ENCODE measurements around the gene DHH. TPM values are rescaled to one million over a fixed set of nuclear protein-coding genes. Genes with fewer than 3 reads are reported as not detected.

Gene DHH
- total RNA-seq, 1 donor from 2014 or later: not detected

DNA sequence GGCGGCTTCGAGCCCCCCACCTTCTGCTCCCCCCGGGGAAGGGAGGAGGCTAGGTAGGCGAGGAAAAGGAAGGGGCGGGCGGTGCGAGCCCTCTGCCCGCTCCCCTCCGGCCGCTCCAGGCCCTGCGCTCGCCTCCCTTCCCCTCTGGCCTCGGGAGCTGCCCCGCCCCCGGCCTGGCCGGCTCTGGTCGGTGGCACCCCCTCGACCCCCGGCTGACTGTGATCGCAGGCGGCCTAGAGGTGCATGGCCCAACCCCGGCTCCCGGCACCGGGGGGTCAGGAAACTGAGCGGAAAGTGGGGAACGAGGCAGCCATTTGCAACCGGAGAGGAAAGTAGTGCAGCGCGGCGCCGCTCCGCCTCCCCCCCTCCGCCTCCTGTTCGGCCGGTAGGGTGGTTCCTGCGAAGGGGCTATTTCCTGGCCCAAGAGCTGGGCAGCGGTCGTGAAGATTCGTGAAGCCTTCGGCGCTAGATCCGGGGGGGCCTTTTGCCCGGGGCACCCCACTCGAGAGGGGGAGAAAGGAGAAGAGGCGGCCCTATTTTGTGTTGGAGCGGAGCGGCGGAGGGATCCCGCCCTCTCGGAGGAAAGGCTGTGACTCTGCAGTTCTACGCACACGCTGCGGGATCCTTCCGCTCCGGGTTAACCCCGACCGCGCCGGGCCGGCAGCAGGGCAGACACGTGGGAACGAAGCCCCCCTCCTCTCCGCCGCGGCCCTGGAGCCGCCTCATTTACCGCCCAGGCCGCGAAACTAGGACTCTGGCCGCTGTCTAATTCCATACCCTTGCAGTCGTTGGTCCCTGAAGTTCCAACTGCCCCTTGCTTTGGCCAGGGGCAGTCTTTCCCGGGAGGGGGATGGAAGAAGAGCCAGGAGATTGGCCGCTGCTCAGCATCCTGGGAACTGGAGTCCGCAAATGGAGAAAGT, 34.1 kb downstream of the DHH start, which contains the start of gene KMT2D:
Gene KMT2D, minus strand, starts transcription at position 558 of the 920 bp plus-strand sequence. CDS start 5,470 bp downstream, outside the sequence.
- no peaks in the 10 kb centered on the region for H3K27me3 Mint-ChIP-seq (ENCODE audit: low read depth)
- peaks cover 32% of the 10 kb centered on the region for H3K36me3 Mint-ChIP-seq (ENCODE audit: low read depth)
- peak within 1 kb of the TSS; percentile 89 for H3K27ac Mint-ChIP-seq
- peaks cover 43% of the 10 kb centered on the region for H3K4me1 Mint-ChIP-seq (ENCODE audit: low read depth)
- H3K4me3 Mint-ChIP-seq (ENCODE audit: low read depth): peak within 1 kb of the TSS; percentile 92
- intact Hi-C loops (cut with micrococcal nuclease): loop anchor here (1.0 to 5.0 kb wide), 4 partner anchors 10 to 174 kb away; partner anchors contain the start of gene TUBA1A
- DNase-seq (ENCODE audit: low spot score): peak; percentile 89
- no peaks in the 10 kb centered on the region for H3K9me3 Mint-ChIP-seq

DNA sequence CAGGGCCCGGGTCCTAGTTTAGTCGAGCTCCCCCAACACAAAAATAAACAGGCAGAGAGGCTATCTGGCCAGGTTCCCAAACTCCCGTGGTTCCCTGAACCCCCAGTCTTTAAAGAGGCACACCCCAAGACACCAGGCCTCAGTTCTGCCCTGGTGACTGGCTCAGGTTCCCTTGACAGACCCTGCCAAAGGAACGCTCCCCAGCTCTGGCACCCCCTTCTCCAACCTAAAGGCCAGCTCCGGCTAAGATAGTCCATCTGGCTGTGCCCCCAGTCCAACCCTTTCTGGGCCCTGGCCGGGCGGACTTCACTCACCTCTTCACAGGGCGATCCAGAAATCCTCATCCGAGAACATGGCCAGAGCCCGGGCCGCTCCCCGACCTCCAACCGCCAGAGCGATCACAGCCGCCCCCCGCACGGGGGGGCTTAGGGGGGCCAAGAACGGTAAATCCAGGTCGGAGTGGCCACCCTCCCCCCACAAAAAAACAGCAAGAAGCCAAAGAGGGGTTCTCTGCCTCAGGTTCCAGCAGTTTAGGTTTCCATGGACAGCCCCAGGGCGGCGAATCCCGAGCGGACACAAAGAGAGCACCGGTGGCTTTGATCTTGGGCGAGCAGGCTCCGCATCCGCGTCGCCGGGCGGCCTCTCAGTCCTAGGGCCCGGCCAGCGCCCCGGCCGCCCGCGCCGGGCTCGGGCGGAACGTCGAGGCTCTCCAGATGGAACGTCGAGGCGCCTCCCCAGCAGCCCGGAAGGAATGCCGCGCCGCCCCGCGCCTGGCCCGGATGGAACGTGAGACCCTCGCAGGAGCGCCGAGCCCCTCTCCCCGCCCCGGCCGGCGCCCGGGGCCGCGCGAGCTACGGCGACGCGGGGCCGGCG, 35.1 kb downstream of the DHH start:
- DNase-seq (ENCODE audit: low spot score): peak; percentile 18
- Mint-ChIP-seq H3K27ac (peak overlapping the region; percentile 81), H3K27me3 (ENCODE audit: low read depth) (no peaks in the 10 kb centered on the region), H3K36me3 (ENCODE audit: low read depth) (peaks cover 37% of the 10 kb centered on the region), H3K4me3 (ENCODE audit: low read depth) (peak overlapping the region; percentile 92), H3K9me3 (no peaks in the 10 kb centered on the region), H3K4me1 (ENCODE audit: low read depth) (peaks cover 50% of the 10 kb centered on the region)
- intact Hi-C loops (cut with micrococcal nuclease): loop anchor here (1.0 to 5.0 kb wide), 5 partner anchors 11 to 207 kb away; partner anchors contain the start of genes DDX23 and TUBA1A

DNA sequence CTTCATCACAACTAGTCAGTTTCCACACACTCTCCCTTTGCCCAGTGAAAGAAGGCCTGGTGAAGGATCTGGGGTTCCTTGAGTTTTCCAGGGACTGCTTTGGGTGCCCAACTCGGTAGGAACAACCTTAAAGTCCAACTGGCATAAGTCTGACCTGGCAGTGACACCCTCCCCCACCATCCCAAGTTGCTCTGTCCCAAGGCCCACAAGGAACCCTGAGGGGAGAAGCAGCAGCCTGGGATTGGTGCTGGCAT, 35.6 kb downstream of the DHH start:
- Mint-ChIP-seq H3K36me3 (ENCODE audit: low read depth) (peaks cover 39% of the 10 kb centered on the region), H3K4me1 (ENCODE audit: low read depth) (peaks cover 48% of the 10 kb centered on the region), H3K4me3 (ENCODE audit: low read depth) (peak overlapping the region; percentile 92), H3K27me3 (ENCODE audit: low read depth) (no peaks in the 10 kb centered on the region), H3K27ac (peak overlapping the region; percentile 81), H3K9me3 (no peaks in the 10 kb centered on the region)
- DNase-seq (ENCODE audit: low spot score): no peak
- intact Hi-C loops (cut with micrococcal nuclease): loop anchor here (5.0 kb wide), 1 partner anchor 207 kb away; the partner anchor contains the start of gene DDX23

DNA sequence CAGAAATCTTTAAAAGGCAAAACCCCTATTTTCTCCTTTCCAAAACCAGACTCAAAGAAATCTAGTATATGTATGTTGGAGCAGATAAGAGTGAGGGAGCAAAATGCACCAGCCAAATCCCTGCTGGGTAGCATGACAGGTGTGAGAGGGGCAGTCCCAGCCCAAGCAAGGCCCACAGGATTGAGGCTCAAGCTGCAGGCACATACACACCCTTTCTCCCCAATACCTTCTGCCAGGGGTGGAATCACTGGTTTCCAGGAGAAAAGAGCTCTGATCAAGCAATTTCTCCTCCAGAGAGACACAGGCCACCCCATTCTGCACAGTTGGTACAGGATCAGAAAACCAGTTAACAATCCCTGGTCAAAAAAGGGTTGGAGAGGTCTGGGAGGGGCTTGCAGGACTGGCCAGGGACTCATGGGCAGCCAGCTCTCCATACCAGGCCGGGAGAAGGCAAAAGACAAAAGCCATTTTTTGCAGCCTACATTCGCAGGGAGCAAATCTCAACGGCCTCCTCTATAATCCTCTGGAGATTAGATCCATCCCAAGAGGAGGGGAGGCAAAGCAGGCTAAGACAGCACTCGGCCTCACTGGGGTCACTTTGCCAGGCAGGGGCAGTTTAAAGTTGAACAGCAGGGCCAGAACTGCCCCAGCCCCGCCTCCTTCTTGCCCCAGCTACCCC, 36.1 kb downstream of the DHH start:
- H3K36me3 Mint-ChIP-seq (ENCODE audit: low read depth): peaks cover 42% of the 10 kb centered on the region
- peak overlapping the region; percentile 56 for H3K27ac Mint-ChIP-seq
- no peaks in the 10 kb centered on the region for H3K9me3 Mint-ChIP-seq
- DNase-seq (ENCODE audit: low spot score): no peak
- H3K27me3 Mint-ChIP-seq (ENCODE audit: low read depth): no peaks in the 10 kb centered on the region
- intact Hi-C loops (cut with micrococcal nuclease): loop anchor here (5.0 kb wide), 1 partner anchor 206 kb away; the partner anchor contains the start of gene DDX23
- peak overlapping the region; percentile 92 for H3K4me3 Mint-ChIP-seq (ENCODE audit: low read depth)
- H3K4me1 Mint-ChIP-seq (ENCODE audit: low read depth): peaks cover 45% of the 10 kb centered on the region

DNA sequence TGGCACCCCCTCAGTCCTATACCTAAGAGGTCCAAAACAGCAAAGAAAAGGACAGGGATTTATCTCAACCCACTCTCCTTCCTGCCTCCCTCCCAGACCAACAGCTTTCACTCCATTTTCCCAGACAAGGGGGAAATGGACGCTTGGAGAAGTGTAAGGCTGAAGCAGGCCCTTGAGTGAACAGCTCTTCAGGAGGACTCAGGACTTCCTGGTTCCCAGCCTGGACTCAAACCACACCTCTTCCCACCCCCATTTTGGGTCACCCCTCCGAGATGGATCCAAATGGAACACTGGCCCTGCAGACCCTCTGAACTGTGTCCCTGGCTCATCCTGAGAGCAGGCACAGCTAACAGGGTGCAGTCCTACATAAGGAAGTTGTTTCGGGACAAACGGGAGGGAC, 36.7 kb downstream of the DHH start:
- Mint-ChIP-seq H3K4me1 (ENCODE audit: low read depth) (peaks cover 45% of the 10 kb centered on the region), H3K4me3 (ENCODE audit: low read depth) (peak overlapping the region; percentile 92), H3K27ac (peak overlapping the region; percentile 45), H3K36me3 (ENCODE audit: low read depth) (peaks cover 48% of the 10 kb centered on the region), H3K27me3 (ENCODE audit: low read depth) (no peaks in the 10 kb centered on the region), H3K9me3 (no peaks in the 10 kb centered on the region)
- intact Hi-C loops (cut with micrococcal nuclease): loop anchor here (5.0 kb wide), 1 partner anchor 206 kb away; the partner anchor contains the start of gene DDX23
- no peak for DNase-seq (ENCODE audit: low spot score)

DNA sequence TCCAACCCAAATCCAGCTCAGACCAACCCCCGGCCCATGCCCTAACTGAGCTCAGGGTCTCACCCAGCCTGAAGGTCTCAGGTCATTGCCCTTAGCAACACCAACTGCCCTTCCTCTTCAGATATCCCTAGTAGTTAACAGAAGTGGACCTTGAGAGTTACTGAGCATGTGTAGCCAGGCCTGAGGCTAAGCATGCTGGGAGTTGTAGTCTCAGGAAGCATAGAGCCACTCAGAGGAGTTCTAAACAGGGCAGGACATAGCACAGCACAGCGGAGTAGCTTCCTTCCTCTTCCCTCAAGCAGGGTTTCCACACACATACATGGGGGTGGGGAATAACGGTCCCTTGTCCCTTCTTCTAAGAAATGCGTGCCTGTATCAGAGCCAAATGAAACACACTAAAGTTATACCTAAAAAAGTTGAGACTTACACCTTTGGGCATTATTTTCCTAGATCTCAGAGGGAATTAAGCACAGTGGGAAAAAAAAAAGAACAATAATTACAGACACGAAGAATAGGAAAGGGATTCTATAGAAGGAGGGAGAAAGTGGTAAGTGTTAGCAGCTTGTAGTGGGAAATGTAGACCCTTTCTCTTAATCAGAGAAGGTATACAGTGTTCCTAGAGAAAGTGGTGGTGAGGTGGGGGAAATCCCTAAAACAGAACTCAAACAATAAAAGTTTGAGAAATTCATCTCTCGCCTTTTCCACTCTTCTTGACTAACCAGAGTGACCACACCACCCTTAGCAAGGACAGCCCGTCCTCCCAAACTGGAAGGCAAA, 38.4 kb downstream of the DHH start:
- peak; percentile 50 for DNase-seq (ENCODE audit: low spot score)
- Mint-ChIP-seq H3K27ac (peak overlapping the region; percentile 61), H3K36me3 (ENCODE audit: low read depth) (peaks cover 64% of the 10 kb centered on the region), H3K9me3 (no peaks in the 10 kb centered on the region), H3K4me1 (ENCODE audit: low read depth) (peaks cover 41% of the 10 kb centered on the region), H3K4me3 (ENCODE audit: low read depth) (peak overlapping the region; percentile 92), H3K27me3 (ENCODE audit: low read depth) (no peaks in the 10 kb centered on the region)
- intact Hi-C loops (cut with micrococcal nuclease): loop anchor here (1.0 to 5.0 kb wide), 2 partner anchors 38 to 204 kb away; partner anchors contain the start of genes DDX23 and PRKAG1

DNA sequence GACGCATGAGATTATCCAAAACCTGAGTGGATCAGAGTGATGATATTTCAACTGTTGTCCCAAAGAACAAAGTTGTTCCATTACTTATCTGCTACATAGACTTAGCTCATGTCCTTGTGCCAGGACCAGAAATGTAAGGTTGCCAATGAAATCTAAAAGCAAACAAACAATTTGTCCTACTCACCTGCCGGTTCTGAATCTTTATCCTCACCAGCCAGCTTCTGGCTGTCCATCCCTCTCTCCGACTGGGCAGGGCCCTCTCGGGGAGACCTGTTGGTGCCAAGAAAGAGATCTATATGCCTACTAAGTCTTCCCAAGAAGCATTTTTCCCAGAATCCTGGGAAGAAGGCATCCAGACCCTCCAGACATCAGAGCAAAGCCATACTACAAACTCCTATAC, 39.5 kb downstream of the DHH start:
- no peak for DNase-seq (ENCODE audit: low spot score)
- intact Hi-C loops (cut with micrococcal nuclease): loop anchor here (5.0 kb wide), 1 partner anchor 203 kb away; the partner anchor contains the start of gene DDX23
- H3K27ac Mint-ChIP-seq: peak overlapping the region; percentile 10
- H3K4me1 Mint-ChIP-seq (ENCODE audit: low read depth): peaks cover 40% of the 10 kb centered on the region
- H3K9me3 Mint-ChIP-seq: no peaks in the 10 kb centered on the region
- H3K4me3 Mint-ChIP-seq (ENCODE audit: low read depth): no peak overlapping the region
- H3K36me3 Mint-ChIP-seq (ENCODE audit: low read depth): peaks cover 72% of the 10 kb centered on the region
- no peaks in the 10 kb centered on the region for H3K27me3 Mint-ChIP-seq (ENCODE audit: low read depth)

DNA sequence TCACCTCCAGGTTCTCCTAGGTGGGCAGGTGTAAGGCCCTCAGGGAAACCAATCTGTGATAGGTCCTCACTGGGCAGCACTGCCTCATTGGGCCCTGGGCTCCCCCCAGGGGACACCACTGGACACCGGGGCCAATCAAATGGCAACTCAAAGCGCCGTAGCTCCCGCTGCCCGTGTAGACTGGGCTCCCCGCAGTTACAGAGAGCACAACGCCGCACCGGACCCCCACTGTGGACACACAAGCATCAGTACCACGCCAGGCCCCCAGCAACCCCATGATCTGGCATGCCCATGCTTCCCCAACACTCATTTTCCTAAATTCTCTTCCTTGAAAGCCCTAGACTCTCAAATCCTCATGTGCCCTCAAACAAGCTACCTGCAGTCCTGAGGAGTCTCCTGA, 40.1 kb downstream of the DHH start:
- intact Hi-C loops (cut with micrococcal nuclease): no loop called here
- peaks cover 76% of the 10 kb centered on the region for H3K36me3 Mint-ChIP-seq (ENCODE audit: low read depth)
- H3K9me3 Mint-ChIP-seq: no peaks in the 10 kb centered on the region
- H3K27me3 Mint-ChIP-seq (ENCODE audit: low read depth): no peaks in the 10 kb centered on the region
- H3K4me1 Mint-ChIP-seq (ENCODE audit: low read depth): peaks cover 40% of the 10 kb centered on the region
- DNase-seq (ENCODE audit: low spot score): no peak
- no peak overlapping the region for H3K27ac Mint-ChIP-seq
- no peak overlapping the region for H3K4me3 Mint-ChIP-seq (ENCODE audit: low read depth)

DNA sequence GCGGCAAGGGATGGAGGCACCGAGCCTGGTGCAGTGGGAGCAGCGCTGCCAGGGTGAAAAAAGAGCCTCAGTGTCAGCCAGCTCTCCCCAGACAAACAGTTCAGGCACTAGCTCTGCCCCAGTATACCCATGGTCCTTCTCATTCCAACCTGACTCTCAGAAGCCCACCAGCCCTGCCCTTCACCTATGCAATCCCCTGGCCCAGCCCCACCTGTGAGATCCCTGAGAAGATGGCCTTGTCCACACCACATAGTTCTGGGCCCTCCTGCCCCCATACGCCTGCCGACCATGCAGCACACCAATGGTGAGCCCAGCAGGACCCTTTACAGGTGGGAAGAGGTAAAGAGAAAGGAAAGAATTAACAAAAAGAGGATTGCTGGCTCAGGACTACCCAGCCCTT, 40.5 kb downstream of the DHH start:
- Mint-ChIP-seq H3K9me3 (no peaks in the 10 kb centered on the region), H3K4me3 (ENCODE audit: low read depth) (no peak overlapping the region), H3K27ac (no peak overlapping the region), H3K36me3 (ENCODE audit: low read depth) (peaks cover 74% of the 10 kb centered on the region), H3K4me1 (ENCODE audit: low read depth) (peaks cover 39% of the 10 kb centered on the region), H3K27me3 (ENCODE audit: low read depth) (no peaks in the 10 kb centered on the region)
- no peak for DNase-seq (ENCODE audit: low spot score)
- intact Hi-C loops (cut with micrococcal nuclease): no loop called here

DNA sequence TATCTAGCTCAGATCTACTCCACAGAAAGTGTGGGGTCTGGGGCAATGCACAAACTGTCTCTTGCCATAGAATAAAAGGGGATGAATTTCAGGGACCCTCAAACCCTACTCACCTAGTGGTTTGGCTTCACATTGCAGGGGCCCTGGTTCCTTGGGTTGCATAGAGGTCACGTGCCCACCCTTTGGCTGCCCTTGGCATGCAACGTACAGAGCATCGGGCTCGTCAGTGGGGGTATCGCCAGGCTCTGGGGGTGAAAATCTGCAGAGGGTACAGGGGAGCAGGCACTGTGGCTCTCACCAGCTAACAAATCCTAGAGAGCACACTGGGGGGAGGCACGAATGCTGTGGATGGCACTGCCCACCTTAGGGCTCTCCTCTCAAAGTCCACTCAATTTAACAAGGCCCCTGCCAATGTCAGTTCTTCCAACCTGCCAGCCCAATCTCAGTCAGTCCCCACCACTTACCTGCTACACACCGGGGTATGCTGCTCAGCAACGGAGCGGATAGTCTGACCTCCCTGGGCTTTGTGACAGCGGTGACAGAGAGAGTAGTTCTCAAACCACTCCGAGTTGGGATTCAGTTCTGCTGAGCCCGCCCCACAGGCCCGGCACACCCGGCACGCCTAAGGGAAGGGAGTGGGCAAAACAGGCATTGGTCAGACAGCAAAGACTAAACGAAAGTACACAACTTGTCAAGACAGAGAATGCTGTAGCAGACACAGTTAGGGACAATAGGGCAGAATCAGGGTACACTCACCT, 42.0 kb downstream of the DHH start:
- Mint-ChIP-seq H3K4me1 (ENCODE audit: low read depth) (peaks cover 29% of the 10 kb centered on the region), H3K27ac (no peak overlapping the region), H3K27me3 (ENCODE audit: low read depth) (no peaks in the 10 kb centered on the region), H3K4me3 (ENCODE audit: low read depth) (no peak overlapping the region), H3K9me3 (no peaks in the 10 kb centered on the region), H3K36me3 (ENCODE audit: low read depth) (peaks cover 79% of the 10 kb centered on the region)
- intact Hi-C loops (cut with micrococcal nuclease): no loop called here
- DNase-seq (ENCODE audit: low spot score): no peak

DNA sequence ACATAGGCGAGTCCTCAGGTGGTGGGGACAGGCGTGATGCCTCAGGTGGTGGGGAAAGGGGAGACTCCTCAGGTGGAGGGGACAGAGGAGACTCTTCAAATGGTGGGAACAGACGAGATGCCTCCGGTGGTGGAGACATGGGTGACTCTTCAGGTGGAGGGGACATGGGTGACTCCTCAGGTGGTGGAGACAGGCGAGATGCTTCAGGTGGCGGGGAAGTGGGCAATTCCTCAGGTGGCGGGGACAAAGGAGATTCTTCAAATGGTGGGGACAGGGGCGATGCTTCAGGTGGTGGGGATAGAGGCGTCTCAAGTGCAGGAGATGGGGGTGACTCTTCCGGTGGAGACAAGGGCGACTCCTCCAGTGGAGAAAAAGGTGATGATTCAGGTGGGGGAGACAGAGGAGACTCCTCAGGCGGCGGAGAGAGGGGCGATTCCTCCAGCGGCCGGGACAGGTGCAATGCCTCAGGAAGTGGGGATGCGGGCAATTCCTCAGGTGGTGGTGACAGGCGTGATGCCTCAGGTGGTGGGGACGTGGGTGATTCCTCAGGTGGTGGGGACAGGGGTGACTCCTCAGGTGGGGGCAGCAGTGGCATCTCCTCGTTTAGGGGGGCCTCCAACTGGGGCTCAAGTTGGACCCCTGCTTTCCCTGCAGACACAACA, 42.7 kb downstream of the DHH start:
- H3K9me3 Mint-ChIP-seq: no peaks in the 10 kb centered on the region
- intact Hi-C loops (cut with micrococcal nuclease): no loop called here
- no peak for DNase-seq (ENCODE audit: low spot score)
- peaks cover 81% of the 10 kb centered on the region for H3K36me3 Mint-ChIP-seq (ENCODE audit: low read depth)
- no peak overlapping the region for H3K27ac Mint-ChIP-seq
- peaks cover 22% of the 10 kb centered on the region for H3K4me1 Mint-ChIP-seq (ENCODE audit: low read depth)
- H3K27me3 Mint-ChIP-seq (ENCODE audit: low read depth): no peaks in the 10 kb centered on the region
- no peak overlapping the region for H3K4me3 Mint-ChIP-seq (ENCODE audit: low read depth)
